Transverse colon (tissue), 3 donors: ENCODE data around the gene ITPR2.

Experiments
- CTCF ChIP-seq, 5 experiments: fragments of 200-600 bp in 3 of 5; fragments of 450-650 bp in 2 of 5; sonication (generic) in 3 of 5; IDR thresholded peaks; 1 replicate in 2 of 5; 2 replicates in 3 of 5; pipeline ENCODE4 v1.5.1; 2016 to 2017; ENCODE audit warnings: antibody characterized with exemption in 5 of 5, inconsistent platforms in 3 of 5, mild to moderate bottlenecking in 2 of 5, moderate library complexity in 1 of 5
- EP300 ChIP-seq: sonication (generic); formaldehyde crosslinking; IDR thresholded peaks from one replicate; pipeline ENCODE4 v1.6.1; 2017; ENCODE audit warnings: antibody characterized with exemption, low read depth

GRCh38 chr12:26399381-26399780, 433.6 kb downstream of the ITPR2 start:
- TF ChIP-seq CTCF (IDR thresholded peaks at IDR 0.05): no peak
- no peak for TF ChIP-seq EP300
